Stimulated activated CD4-positive, alpha-beta T cell treated with anti-CD3 and anti-CD28 coated beads, Interleukin-2, amount 100 ng/mL, for 4 hours (primary cell): Measurements from ENCODE around the gene CGB5.
A peak's percentile ranks its signal among the peaks of the same experiment; 100 is the strongest.
"Not testable (repeated sequence)": the region's sequence is repeated elsewhere in the genome, so short reads cannot be mapped to it uniquely, and the experiment has no call there.

Experiments used
- DNase-seq: peaks from one replicate; pipeline ENCODE4 v3.0.0-alpha.2; 2020; ENCODE audit warnings: low read depth

CGB5 gene

GRCh38 chr19:49043548-49043947 lies at the start of gene CGB5:
TSS of gene CGB5 (plus strand) at chr19:49043848. CDS start at chr19:49044210, 362 bp downstream.
- DNase-seq: not testable (repeated sequence)

- DNase-seq: no peak
Measured at GRCh38 chr19:48994035-48994386, 49.6 kb upstream of the CGB5 start.

- no peak for DNase-seq
Measured at GRCh38 chr19:48997972-48998371, 45.7 kb upstream of the CGB5 start.

DNA sequence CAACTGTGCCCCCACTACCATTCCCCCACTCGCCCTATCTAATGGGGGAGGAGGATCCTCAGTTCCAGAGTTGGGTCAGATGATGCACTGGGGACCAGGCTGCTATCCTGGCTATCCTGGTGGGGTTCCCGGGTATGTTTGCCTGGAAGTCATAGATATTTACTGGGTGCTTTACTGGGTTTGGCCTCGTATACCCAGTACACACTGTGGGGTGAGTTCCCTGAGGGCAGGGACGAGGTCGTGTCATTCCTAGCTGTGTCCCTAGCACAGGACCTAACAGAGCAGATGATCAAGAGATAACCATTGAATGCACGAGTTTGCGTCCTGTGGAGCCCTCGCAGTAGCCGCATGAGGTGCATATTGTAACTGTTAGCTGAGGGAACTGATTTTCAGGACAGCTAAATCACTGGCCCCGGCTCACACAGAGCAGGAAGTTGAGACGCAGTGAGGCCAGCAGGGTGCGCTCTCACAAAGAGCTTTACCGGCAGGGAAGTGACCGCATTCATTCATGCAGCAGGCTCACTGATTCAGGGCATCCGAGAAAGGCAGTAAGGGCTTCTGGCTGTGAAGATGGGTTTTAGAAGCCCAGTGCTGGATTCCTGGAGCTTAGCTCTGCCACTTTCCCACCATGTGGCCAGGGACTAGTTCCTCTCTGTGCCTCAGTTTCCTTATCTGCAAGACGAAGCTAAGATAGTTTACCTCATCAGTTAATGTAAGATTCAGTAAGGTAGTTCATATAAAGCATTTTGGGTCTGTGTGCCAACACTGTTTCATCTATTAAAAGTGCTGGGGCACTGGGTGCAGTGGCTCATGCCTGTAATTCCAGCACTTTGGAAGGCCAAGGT lies 43.9 kb upstream of the CGB5 start:
- DNase-seq: peak; percentile 39

- no peak for DNase-seq
Measured at GRCh38 chr19:49004133-49004532, 39.5 kb upstream of the CGB5 start.

DNA sequence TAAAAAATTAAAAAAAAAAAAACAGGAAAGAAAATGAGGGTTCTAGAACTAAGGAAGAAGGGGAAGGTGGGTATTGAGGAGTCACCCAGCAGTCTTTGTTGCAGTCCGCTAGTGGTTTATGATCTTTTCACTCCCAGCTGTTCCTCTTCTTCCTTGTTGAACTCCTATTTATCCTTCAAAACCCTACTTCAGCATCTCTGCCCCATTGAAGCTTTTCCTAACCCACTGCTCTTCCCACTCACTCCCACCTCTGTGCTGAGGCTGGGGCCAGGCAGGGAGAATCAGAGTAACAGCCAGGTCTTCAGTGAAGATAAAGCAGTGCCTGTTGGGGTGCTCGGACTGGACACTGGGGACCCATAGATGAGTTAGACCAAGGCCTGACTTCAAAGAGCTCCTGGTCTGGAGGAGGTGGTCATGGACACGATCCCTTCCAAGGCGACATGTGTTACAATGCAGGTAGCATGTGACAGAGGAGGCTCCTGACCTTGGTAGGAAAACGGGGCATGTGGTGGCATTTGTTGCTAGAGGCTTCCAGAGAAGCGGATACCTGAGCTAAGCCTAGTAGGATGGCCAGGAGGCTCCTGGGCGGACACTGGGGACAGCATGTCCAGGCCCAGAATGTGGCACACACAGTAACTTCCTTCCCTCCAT lies 38.6 kb upstream of the CGB5 start:
- DNase-seq: no peak

DNA sequence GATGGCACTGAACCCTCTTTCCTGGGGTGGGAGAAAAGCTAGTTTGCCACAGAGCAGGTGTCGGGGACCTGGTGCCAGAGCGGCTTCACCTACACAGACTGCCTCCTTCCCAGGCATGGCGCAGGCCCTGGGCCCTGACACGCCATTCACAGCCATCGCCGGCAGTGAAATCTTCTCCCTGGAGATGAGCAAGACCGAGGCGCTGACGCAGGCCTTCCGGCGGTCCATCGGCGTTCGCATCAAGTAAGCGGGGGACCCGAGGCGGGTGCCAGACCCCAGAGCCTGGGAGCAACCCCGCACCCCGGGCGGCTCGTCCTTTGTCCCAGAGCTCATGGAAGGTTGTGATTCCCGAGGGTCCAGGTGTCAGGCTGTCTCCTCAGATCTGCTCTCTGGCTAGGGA lies 36.7 kb upstream of the CGB5 start:
- DNase-seq: no peak

- no peak for DNase-seq
Measured at GRCh38 chr19:49009828-49010227, 33.8 kb upstream of the CGB5 start.

- no peak for DNase-seq
Measured at GRCh38 chr19:49010453-49010852, 33.2 kb upstream of the CGB5 start.

DNA sequence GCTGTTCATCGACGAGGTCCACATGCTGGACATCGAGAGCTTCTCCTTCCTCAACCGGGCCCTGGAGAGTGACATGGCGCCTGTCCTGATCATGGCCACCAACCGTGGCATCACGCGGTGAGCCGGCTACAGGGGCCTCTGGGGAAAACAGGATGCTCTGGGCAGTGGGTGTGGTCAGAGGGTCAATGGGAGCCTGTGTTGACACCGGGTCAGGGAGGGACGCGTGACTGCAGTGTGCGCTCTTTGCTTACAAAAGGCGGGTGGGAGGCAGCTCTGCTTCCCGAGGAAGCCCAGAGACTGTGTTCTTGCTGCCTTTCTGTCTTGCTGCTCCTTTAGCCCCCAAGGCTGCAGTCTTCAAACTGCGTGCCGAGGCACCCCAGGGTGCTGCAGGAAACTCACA lies 32.5 kb upstream of the CGB5 start:
- no peak for DNase-seq

DNA sequence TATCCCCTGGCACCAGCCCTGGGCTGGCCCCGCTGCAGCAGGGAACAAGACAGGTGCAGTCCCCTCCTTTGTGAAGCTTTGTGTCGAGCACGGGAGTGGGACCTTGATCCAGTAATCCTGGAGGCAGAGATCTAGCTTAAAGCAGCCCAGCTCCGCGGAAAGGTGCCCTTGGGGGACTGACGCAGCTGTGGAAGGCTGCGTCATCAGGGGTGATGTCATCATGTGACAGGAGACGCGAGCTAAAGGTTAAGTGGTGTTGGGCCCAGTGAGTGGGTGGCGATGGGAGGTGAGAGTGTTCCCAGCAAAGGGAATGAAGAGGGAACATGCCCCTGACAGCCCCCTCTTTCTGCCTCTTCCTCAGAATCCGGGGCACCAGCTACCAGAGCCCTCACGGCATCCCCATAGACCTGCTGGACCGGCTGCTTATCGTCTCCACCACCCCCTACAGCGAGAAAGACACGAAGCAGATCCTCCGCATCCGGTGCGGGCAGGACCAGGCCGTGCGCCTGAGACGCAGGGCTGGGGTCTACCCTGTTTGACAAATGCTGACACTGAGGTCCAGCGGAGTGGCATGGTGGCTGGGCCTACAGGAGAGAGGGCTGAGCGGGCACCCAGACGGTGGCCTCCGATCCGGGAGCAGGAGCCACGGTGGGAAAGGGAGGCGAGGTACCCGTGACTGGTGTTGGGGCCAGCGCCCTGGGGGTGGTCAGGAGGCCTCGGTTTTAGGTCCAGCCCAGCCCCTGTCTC lies 29.4 kb upstream of the CGB5 start:
- no peak for DNase-seq

- DNase-seq: no peak
Measured at GRCh38 chr19:49014870-49015255, 28.8 kb upstream of the CGB5 start.

- DNase-seq: no peak
Measured at GRCh38 chr19:49016067-49016839, 27.4 kb upstream of the CGB5 start.

GRCh38 chr19:49017041-49017665 lies 26.5 kb upstream of the CGB5 start, which contains the start of gene LHB:
TSS of gene LHB (minus strand) at chr19:49017091. CDS start at chr19:49017081, 10 bp downstream.
- DNase-seq: no peak

DNA sequence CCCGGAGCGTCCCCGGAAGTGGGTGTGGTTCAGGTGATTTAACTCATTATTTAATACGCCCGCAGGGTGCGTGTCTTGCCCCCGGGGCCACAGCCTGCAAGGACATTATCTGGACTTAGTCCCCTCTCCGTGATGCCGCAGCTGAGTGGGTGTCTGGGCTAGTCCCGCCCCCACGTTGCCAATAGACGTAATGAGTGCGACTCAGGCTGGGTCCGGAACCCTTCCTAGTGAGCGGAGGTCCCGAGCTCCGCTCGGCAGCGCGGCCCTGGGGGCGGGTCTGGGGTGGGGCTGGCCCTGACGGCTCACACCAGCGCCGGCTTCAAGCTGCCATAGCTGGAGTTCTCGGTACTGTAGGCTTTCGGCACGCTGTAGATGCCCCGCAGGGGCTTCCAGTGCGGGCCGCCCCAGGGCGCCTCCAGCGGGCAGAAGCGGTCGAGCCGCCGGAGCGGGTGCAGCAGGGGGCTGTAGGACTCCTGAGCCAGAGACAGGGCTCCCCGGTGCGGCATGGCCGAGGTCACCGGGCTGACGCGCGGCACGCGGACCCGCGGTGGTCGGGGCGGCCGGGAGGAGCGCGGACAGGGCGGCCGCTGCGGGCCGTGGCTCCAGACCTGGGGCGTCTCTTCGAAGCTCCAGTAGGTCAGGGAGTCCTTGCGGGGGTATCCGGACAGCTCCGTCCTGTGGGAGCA lies 25.8 kb upstream of the CGB5 start:
- peak; percentile 38 for DNase-seq

GRCh38 chr19:49018388-49019241 lies 25.0 kb upstream of the CGB5 start:
- not testable (repeated sequence) for DNase-seq

GRCh38 chr19:49019242-49019932 lies 24.3 kb upstream of the CGB5 start:
- peak; percentile 52 for DNase-seq

DNA sequence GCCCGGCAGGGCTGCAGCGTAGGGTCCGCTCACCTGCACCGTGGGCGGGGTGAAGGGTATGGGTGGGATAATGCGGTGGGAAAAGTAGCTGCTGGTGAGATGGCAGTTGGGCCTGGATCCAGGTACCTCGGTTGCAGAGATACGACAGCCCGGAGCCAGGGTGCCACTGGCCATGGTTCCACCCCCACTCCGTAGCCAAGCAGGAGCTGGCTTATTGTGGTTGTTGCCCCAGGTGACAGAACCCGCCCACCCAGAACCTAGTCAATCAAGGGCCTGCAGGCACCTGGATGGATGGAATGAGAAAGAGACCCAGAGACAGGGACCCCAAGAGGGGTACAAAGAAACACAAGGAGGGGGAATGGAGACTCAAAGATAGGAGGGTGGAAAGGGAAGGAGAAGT lies 23.3 kb upstream of the CGB5 start:
- DNase-seq: no peak
